HG02610 (cell line): Measurements from ENCODE around the gene MAPKBP1.

Experiments used
- ATAC-seq: cut with Tn5 transposase; IDR thresholded peaks from one replicate; pipeline ENCODE4 v1.9.1; 2021; ENCODE audit warnings: mild to moderate bottlenecking, moderate library complexity; ENCODE audit not compliant: unreplicated experiment

The MAPKBP1 gene

GRCh38 chr15:41847981-41848380 is 73.7 kb downstream of the MAPKBP1 start:
- no peak for ATAC-seq

- no peak for ATAC-seq
Measured at GRCh38 chr15:41848631-41849030, 74.3 kb downstream of the MAPKBP1 start.

GRCh38 chr15:41849204-41849603 is 74.9 kb downstream of the MAPKBP1 start:
- no peak for ATAC-seq

GRCh38 chr15:41849861-41850260 is 75.6 kb downstream of the MAPKBP1 start:
- ATAC-seq = no peak

DNA sequence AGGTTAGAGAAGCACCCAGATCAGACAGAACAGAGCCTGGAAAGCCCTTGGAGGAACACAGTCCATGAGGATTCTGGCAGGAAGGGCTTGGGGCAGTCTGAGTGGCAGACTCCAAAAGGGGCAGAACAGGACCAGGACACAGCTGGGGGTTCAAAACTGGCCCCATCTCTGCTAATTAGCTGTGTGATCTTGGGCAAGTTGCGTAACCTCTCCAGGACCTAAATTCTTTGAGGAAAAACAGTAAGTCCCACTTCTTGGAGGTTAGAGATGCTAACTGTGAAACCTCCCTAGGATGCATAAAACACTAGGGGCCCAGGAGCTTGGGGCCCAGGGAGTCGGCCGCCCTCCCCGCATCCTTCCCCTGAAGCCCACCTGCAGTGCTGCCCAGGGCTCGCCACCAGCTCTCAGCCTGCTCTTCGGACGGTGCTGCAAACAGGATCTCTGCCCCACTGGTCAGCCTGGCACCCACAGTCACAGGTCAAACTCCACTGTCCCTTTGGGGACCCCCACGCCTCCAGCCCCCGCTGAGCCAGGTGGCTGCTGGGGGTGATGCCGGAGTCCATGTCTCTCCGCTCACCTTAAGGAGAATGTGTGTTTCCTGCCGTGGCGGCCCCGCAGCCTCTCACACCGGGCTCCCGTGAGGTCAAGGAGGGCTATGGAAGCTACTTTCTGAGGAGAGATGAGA is 76.3 kb downstream of the MAPKBP1 start:
- ATAC-seq = no peak

DNA sequence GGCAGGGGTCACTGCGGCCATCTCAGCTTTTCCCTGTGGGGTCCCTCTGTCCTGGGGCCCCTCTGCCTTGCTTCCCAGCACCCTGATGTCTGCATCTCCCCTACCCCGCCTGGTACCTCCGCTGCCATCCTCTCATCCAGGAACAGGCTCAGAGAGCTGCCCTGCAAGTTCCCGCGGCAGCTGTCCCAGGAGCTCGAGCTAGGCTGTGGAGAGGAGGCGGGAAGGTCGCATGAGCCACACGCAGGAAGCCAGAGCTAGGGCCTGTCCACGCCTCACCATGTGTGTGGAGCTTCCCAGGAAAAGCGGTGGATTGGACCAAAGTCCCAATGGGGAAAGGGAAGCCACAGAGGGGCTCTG is 76.9 kb downstream of the MAPKBP1 start:
- ATAC-seq = no peak

DNA sequence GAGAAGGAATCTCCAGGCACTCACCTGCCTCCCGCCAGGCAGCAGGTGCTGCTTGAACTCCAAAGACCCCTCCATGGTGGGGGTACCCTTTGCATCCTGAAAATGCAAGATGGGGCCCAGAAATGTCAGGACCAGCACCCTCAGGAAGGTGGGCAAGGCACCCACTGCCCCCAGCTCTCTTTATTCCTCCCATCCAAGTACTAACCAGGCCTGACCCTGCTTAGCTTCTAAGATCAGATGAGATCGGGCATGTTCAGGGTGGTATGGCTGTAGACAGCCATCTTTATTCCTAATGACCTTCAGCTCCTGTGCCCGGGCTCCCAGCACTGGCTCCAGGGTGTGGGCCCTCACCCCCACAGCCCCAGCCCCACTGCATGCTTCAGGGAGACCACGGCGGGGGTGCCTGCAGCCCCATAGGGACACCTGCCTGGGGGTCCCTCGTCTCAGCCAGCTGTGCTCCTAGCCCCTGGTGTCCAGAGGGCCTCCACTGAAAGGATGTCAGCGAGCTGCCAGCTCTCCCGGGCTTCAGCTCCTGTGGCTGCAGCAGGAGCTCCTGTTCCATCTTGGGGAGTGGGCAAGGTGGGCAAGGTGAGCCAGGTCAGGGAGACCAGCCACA is 77.6 kb downstream of the MAPKBP1 start:
- no peak for ATAC-seq

DNA sequence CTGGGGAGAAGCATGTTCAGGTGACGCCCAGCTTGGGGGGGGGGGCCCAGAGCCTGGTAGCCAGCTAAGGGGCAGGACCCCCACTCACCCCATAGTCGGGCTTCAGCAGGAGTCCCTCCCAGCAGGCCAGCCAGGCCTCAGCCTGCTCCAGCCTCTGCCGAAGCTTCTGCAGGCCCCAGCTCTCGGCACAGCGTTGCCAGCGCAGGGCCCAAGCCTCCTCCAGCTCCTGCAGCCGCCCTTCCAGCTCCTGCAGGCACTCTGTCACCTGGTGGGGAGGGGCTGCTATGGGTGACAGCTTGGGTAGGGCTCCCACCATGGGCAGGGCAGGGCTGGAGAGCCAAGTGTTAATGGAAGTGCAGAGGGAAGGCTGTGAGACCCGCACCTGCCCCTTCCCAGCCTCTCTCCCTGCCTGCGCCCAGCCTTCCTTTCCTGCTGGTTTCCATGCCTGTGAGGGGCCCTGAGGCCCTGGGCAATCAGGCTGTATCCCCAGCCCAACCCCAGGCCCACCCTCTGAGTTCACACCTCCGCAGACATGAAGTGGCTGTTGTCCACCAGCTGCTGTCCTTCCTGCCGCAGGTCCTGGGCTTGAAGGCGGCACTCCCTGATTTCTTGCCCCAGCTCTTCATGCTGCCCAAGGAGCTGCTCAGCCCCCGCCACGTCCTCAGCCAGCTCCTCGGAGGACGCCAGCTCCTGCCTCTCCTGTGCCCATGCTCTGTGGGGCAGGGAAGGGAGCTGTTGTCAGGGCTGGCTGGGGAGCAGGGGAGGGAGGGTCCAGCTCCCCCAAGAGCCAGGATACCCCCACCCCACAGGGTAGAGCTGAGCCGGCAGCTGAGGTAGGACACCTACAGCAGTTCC is 78.7 kb downstream of the MAPKBP1 start:
- ATAC-seq = no peak

- ATAC-seq = no peak
Measured at GRCh38 chr15:41853831-41854230, 79.5 kb downstream of the MAPKBP1 start.

GRCh38 chr15:41854443-41854842 is 80.2 kb downstream of the MAPKBP1 start:
- no peak for ATAC-seq

DNA sequence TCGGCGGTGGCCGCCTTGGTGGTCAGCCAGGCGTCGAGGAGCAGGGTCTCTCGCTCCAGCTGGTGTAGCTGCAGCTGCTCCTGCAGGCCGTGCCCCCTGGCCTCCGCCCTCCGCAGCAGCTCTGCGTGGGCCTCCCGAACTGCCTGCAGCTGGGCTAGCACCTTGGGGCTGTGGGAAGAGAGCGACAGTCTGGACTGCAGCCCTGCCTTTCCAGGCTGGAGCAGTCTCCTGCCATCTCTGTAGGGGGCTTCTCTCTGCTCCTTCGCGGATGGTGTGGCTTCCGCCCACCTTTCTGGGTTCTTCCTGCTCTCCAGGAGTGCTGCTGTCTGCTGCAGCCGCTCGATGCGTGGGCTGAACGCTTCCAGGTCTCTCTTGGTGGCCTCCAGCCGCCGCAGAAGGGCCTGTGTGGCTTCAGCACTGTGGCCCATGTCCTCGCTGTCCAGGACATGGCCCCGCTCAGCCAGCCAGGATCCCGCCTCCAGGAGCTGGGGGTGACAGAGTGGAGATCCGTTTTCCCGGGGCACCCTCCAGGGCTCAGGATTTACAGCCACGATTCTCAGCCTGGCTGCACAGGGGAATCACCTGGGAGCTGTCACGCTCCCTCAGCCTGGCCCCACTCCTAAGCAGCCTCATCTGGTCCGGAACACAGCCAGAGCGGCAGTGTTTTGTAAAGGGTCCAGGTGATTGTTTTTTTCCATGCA is 81.1 kb downstream of the MAPKBP1 start:
- no peak for ATAC-seq

DNA sequence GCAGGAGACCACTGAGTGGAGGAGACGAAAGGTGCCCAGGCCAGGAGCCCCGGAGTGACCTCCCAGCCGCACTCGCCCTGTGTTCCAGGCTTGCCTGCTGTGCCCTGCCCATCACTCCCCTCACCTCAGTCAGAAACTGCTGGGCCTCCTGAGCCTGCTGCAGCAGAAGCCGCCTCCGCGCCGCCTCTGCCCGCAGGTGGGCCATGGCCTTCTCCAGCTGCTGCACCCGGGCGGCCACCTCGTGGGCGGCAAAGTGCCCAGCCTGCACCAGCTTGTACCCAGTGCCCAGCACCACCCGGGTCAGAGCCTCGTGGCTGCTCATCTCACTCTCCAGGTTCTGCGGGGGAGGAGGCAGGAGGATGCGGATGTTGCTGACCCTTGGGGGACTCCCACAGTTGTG is 82.0 kb downstream of the MAPKBP1 start:
- ATAC-seq = no peak

DNA sequence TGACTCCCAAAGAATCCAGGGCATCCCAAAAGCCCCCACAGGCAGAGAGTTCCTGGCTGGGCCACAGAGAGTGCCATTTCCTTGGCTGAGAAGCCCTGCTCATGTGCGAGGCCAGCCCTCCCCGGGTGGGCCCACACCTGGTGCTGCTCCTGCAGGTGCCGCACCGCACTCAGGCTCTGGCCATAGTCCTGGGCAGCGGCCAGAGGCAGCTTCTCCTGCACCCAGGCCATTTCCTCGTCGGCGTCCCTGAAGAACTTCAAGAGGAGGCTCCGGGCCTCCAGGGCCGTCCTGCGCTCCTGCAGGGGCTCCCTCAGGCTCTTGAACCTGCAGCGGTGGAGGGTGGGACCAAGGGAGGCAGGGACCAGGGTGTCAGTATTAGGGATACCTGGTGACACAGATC is 82.4 kb downstream of the MAPKBP1 start:
- no peak for ATAC-seq

DNA sequence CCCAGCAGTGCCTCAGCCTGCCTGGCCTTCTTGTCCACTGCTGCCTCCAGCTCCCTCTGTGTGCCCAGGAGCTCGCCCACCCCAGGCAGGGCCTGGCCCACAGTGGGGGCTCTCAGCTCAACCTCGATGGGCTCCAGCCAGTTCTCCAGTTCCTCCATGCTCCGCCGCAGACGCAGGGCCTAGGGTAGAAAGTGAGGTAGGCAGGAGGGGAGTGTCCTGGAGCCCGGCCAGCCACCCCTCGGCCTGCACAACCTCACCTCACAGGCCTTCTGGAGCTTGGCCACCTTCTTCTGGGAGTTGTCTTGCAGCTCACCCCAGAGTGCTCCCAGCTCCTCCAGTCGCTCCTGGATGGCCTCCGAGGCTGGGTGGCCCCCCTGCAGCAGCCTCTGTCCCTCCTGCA is 83.0 kb downstream of the MAPKBP1 start:
- ATAC-seq = no peak

- no peak for ATAC-seq
Measured at GRCh38 chr15:41858756-41859155, 84.5 kb downstream of the MAPKBP1 start.

- ATAC-seq = no peak
Measured at GRCh38 chr15:41860049-41860828, 86.0 kb downstream of the MAPKBP1 start.

GRCh38 chr15:41861736-41862356 is 87.6 kb downstream of the MAPKBP1 start:
- no peak for ATAC-seq

GRCh38 chr15:41862515-41863116 is 88.3 kb downstream of the MAPKBP1 start:
- no peak for ATAC-seq

DNA sequence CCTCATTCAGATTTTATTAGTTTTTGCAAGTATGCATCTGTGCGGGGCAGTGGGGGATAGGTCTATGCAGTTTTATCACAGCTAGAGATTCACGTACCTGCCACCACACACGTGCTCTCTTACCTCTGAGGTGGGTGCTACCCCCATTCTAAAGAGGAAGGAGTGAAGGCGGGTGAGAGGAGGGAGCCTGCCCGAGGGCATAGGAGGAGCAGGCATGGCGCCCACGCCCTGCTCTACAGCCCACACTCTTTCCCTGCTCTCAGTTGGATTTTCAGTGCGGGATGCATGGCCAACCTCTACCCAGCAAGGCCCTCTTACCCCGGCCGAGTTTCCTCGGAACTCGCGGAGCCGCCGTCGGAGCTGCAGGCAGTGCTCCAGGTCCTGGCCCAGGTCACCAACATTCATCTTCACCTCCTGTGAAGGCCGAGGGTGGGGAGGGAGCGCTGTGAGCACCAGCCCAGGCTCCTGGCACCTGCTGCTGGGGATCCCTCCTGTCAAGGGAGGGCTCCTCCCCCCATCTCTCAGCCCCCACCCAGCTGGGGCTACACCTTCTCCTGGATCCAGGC is 91.3 kb downstream of the MAPKBP1 start:
- no peak for ATAC-seq
